ENCODE results near the gene MYOZ2.

DNA sequence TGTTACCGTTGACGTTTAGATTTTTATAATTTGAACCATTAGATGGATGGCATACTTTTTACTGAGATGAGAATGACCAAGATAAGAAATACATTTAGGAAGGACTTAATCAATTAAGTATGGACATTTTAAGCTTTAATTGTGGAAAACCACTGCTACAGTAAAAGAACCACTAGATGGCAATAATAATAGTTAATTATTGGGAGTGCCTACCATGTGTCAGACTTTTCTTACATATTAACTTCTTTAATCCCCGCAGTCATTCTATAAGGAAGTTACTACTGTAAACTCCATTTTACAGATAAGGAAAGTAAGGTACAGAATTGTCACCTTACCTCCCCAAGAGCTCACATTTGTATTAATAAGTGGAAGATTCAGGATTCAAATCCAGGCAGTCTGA is 48.5 kb upstream of the MYOZ2 start:
- TF ChIP-seq, protein P1, sequence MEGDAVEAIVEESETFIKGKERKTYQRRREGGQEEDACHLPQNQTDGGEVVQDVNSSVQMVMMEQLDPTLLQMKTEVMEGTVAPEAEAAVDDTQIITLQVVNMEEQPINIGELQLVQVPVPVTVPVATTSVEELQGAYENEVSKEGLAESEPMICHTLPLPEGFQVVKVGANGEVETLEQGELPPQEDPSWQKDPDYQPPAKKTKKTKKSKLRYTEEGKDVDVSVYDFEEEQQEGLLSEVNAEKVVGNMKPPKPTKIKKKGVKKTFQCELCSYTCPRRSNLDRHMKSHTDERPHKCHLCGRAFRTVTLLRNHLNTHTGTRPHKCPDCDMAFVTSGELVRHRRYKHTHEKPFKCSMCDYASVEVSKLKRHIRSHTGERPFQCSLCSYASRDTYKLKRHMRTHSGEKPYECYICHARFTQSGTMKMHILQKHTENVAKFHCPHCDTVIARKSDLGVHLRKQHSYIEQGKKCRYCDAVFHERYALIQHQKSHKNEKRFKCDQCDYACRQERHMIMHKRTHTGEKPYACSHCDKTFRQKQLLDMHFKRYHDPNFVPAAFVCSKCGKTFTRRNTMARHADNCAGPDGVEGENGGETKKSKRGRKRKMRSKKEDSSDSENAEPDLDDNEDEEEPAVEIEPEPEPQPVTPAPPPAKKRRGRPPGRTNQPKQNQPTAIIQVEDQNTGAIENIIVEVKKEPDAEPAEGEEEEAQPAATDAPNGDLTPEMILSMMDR (IDR thresholded peaks at IDR 0.05), result peak in 4 of 6 experiments; percentile 5 to 40 (median 28)
- no peak for TF ChIP-seq POLR2A (IDR thresholded peaks at IDR 0.05)
